GM21367 (cell line): ENCODE measurements around the gene AGXT2.
"Not testable (repeated sequence)": the region's sequence is repeated elsewhere in the genome, so short reads cannot be mapped to it uniquely, and the experiment has no call there.

Experiments
- ATAC-seq: cut with Tn5 transposase; IDR thresholded peaks from one replicate; pipeline ENCODE4 v1.9.1; 2021; ENCODE audit not compliant: unreplicated experiment

Gene AGXT2

GRCh38 chr5:35052838-35053237, 5.1 kb upstream of the AGXT2 start:
- no peak for ATAC-seq

- ATAC-seq = no peak
These were observed 2.9 kb upstream of the AGXT2 start for GRCh38 chr5:35050541-35051126.

GRCh38 chr5:35048910-35049309, 1.2 kb upstream of the AGXT2 start:
- no peak for ATAC-seq

- no peak for ATAC-seq
These were observed 975 bp downstream of the AGXT2 start for GRCh38 chr5:35046774-35047173.

- ATAC-seq = no peak
These were observed 2.5 kb downstream of the AGXT2 start for GRCh38 chr5:35045280-35045679.

- ATAC-seq = no peak
These were observed 3.1 kb downstream of the AGXT2 start for GRCh38 chr5:35044649-35045048.

- ATAC-seq = no peak
These were observed 5.0 kb downstream of the AGXT2 start for GRCh38 chr5:35042781-35043180.

GRCh38 chr5:35041261-35041660, 6.5 kb downstream of the AGXT2 start:
- ATAC-seq = no peak

GRCh38 chr5:35038891-35039290, 8.9 kb downstream of the AGXT2 start:
- ATAC-seq = no peak

- no peak for ATAC-seq
These were observed 11.2 kb downstream of the AGXT2 start for GRCh38 chr5:35036536-35036935.

- not testable (repeated sequence) for ATAC-seq
These were observed 11.8 kb downstream of the AGXT2 start for GRCh38 chr5:35035929-35036328.

GRCh38 chr5:35035271-35035670, 12.5 kb downstream of the AGXT2 start:
- no peak for ATAC-seq

- ATAC-seq = no peak
These were observed 15.4 kb downstream of the AGXT2 start for GRCh38 chr5:35032356-35032755.

GRCh38 chr5:35031276-35031675, 16.5 kb downstream of the AGXT2 start:
- ATAC-seq = no peak

- no peak for ATAC-seq
These were observed 17.2 kb downstream of the AGXT2 start for GRCh38 chr5:35030426-35031100.

- no peak for ATAC-seq
These were observed 18.4 kb downstream of the AGXT2 start for GRCh38 chr5:35029333-35029732.

GRCh38 chr5:35026941-35027340, 20.8 kb downstream of the AGXT2 start:
- ATAC-seq = no peak

- no peak for ATAC-seq
These were observed 21.4 kb downstream of the AGXT2 start for GRCh38 chr5:35026280-35026840.

- no peak for ATAC-seq
These were observed 22.7 kb downstream of the AGXT2 start for GRCh38 chr5:35024911-35025510.

- ATAC-seq = no peak
These were observed 24.2 kb downstream of the AGXT2 start for GRCh38 chr5:35023391-35024178.
